Hepatocyte (in vitro differentiated cells): ENCODE measurements around the gene DNAH6. TPM values are rescaled to one million over a fixed set of nuclear protein-coding genes. Genes with fewer than 3 reads are reported as not detected.

Source experiments
- DNase-seq: peaks from one replicate; pipeline ENCODE4 v3.0.0-alpha.2; 2016; ENCODE audit warnings: low spot score
- H2AFZ ChIP-seq: fragments of 200-600 bp; sonication (generic); 2 replicates; pipeline ENCODE4 v1.6.0; 2016; ENCODE audit warnings: antibody characterized with exemption, mild to moderate bottlenecking
- H3K27ac ChIP-seq: fragments of 200-600 bp; sonication (generic); 2 replicates; pipeline ENCODE4 v1.5.1; 2016; ENCODE audit warnings: mild to moderate bottlenecking
- H3K27me3 ChIP-seq: fragments of 200-600 bp; sonication (generic); 2 replicates; pipeline ENCODE4 v1.6.1; 2016
- H3K36me3 ChIP-seq: fragments of 200-600 bp; sonication (generic); replicated peaks from 2 replicates; pipeline ENCODE4 v1.5.1; 2016; ENCODE audit warnings: low read depth; ENCODE audit not compliant: insufficient read depth
- H3K4me1 ChIP-seq: fragments of 200-600 bp; sonication (generic); 2 replicates; pipeline ENCODE4 v1.5.1; 2016; ENCODE audit warnings: mild to moderate bottlenecking, moderate library complexity; ENCODE audit not compliant: insufficient read depth
- H3K4me2 ChIP-seq: fragments of 200-600 bp; sonication (generic); 2 replicates; pipeline ENCODE4 v1.6.0; 2016
- H3K4me3 ChIP-seq: fragments of 200-600 bp; sonication (generic); 2 replicates; pipeline ENCODE4 v1.5.1; 2016; ENCODE audit warnings: mild to moderate bottlenecking
- H3K79me2 ChIP-seq: fragments of 200-600 bp; sonication (generic); 2 replicates; pipeline ENCODE4 v1.6.0; 2017; ENCODE audit warnings: mild to moderate bottlenecking
- H3K9me2 ChIP-seq: fragments of 200-600 bp; sonication (generic); replicated peaks from 2 replicates; pipeline ENCODE4 v1.6.0; 2017; ENCODE audit warnings: mild to moderate bottlenecking; ENCODE audit not compliant: insufficient read depth
- H3K9me3 ChIP-seq: fragments of 200-600 bp; sonication (generic); 2 replicates; pipeline ENCODE4 v1.5.1; 2016; ENCODE audit warnings: low read depth, mild to moderate bottlenecking
- H4K20me1 ChIP-seq: fragments of 200-600 bp; sonication (generic); 2 replicates; pipeline ENCODE4 v1.6.0; 2016; ENCODE audit warnings: mild to moderate bottlenecking; ENCODE audit not compliant: insufficient read depth, poor library complexity, severe bottlenecking
- CTCF ChIP-seq: fragments of 200-600 bp; sonication (generic); IDR thresholded peaks from 2 replicates; pipeline ENCODE4 v1.5.1; 2016; ENCODE audit warnings: antibody characterized with exemption, mild to moderate bottlenecking; ENCODE audit not compliant: poor library complexity
- EZH2 ChIP-seq: fragments of 200-600 bp; sonication (generic); IDR thresholded peaks from 2 replicates; pipeline ENCODE4 v1.6.1; 2016; ENCODE audit warnings: antibody characterized with exemption, mild to moderate bottlenecking, borderline replicate concordance
- EZH2phosphoT487 ChIP-seq: fragments of 200-600 bp; sonication (generic); IDR thresholded peaks from one replicate; pipeline ENCODE4 v1.6.1; 2018; ENCODE audit warnings: antibody characterized with exemption, mild to moderate bottlenecking, low read depth, moderate library complexity; ENCODE audit not compliant: unreplicated experiment, severe bottlenecking
- WGBS: methylation state at CpG from one replicate; pipeline ENCODE4 v1.1.6; 2016; ENCODE audit warnings: low lambda C conversion rate; ENCODE audit errors: missing lambda C conversion rate; 5-methylcytosine and 5-hydroxymethylcytosine counted together
- polyA plus RNA-seq: library from polyadenylated mRNA; unstranded; fragments of >200 nt; fragmentation: Nextera tagmentation; extraction: Ambion mirVana; gene quantifications from 2 replicates; pipeline ENCODE4 v1.2.1, GENCODE V29; 2016
- total RNA-seq: library from RNA; depleted of rRNA; stranded (reverse); fragments of >200 nt; gene quantifications from 2 replicates; pipeline ENCODE4 v1.2.3, GENCODE V29; 2014

Gene DNAH6
- total and polyA plus RNA-seq, 2 experiments from 2014 or later: 1.0 to 1.2 TPM

DNA sequence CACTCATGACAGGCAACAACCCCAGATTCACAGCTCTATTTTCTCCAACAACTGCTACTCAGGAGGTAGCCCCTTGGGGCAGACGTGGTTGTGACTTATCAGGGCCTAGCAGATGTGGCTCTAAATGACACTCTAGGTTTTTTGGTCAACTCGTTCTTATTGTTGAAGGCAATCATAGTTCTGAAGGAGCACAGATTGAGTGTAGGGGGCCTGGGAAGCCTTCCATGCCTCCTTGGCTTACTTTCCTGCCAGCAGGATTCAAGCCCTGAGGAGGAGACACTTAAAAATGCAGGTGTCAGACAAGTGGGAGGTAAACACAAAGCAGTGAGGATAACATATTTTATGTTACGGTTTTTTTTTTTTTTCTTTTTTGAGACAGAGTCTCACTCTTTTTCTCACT is 33.7 kb upstream of the DNAH6 start:
- peaks cover 1% of the 10 kb centered on the region for H3K9me3 ChIP-seq
- H3K4me3 ChIP-seq: no peak overlapping the region
- no peaks in the 10 kb centered on the region for H3K9me2 ChIP-seq
- no peak overlapping the region for H3K27ac ChIP-seq
- H3K4me1 ChIP-seq: peaks cover 17% of the 10 kb centered on the region
- no peak for DNase-seq
- no peaks in the 10 kb centered on the region for H3K79me2 ChIP-seq
- WGBS: 74% methylated on average over 3 of the region's 3 CpGs
- TF ChIP-seq EZH2 (no peak), CTCF (no peak), EZH2phosphoT487 (no peak)
- no peaks in the 10 kb centered on the region for H4K20me1 ChIP-seq
- no peak overlapping the region for H2AFZ ChIP-seq
- no peaks in the 10 kb centered on the region for H3K36me3 ChIP-seq
- H3K4me2 ChIP-seq: no peak overlapping the region
- no peaks in the 10 kb centered on the region for H3K27me3 ChIP-seq

- WGBS: 92% methylated on average over 1 of the region's 1 CpG
- no peak overlapping the region for H3K4me2 ChIP-seq
- H3K79me2 ChIP-seq: no peaks in the 10 kb centered on the region
- H3K4me3 ChIP-seq: no peak overlapping the region
- TF ChIP-seq EZH2phosphoT487: no peak
- no peak for TF ChIP-seq EZH2
- no peak for TF ChIP-seq CTCF
- no peaks in the 10 kb centered on the region for H4K20me1 ChIP-seq
- no peaks in the 10 kb centered on the region for H3K9me2 ChIP-seq
- no peak overlapping the region for H3K27ac ChIP-seq
- no peak overlapping the region for H2AFZ ChIP-seq
- no peaks in the 10 kb centered on the region for H3K36me3 ChIP-seq
- H3K4me1 ChIP-seq: peaks cover 20% of the 10 kb centered on the region
- H3K27me3 ChIP-seq: no peaks in the 10 kb centered on the region
- H3K9me3 ChIP-seq: no peaks in the 10 kb centered on the region
- no peak for DNase-seq
Measured at GRCh38 chr2:84483320-84483719, 33.0 kb upstream of the DNAH6 start.

DNA sequence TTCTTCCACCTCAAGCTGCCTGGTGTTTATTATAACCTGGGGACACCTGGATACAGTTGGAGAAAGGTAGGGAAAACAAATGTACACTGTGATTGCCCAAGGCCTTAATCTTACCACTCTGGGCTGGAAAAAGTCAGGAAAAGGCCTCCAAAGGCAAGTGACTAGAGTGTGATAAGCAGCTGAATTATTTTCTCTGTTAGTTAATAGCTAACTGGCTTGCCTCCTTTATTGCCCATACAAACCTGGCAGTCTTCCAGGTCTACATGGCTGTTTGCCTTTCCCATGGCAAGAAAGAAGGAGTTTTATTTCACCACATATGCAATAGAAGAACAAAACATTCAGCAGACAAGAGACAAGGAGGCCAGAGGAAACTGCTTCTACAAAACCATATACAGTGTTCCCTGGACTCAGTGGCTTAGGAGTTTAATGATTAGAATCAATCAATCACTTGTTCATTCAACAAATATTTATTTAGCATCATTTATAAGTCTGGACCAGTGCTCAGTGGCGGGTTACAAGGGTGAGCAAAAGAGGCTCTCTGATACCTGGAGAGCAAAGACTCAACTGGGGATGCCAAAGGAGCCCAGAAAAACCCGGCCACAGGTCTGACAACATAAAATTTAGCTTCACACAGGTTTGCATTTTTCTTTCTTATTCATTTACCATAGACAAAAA is 29.7 kb upstream of the DNAH6 start:
- no peaks in the 10 kb centered on the region for H3K9me3 ChIP-seq
- peak overlapping the region; percentile 49 for H3K27ac ChIP-seq
- whole genome bisulfite sequencing: 66% methylated on average over 2 of the region's 2 CpGs
- peaks cover 20% of the 10 kb centered on the region for H3K4me1 ChIP-seq
- no peaks in the 10 kb centered on the region for H3K36me3 ChIP-seq
- H3K4me3 ChIP-seq: no peak overlapping the region
- H3K9me2 ChIP-seq: no peaks in the 10 kb centered on the region
- peak; percentile 88 for DNase-seq
- H3K4me2 ChIP-seq: peak overlapping the region; percentile 16
- TF ChIP-seq CTCF (no peak), EZH2phosphoT487 (no peak), EZH2 (no peak)
- no peaks in the 10 kb centered on the region for H3K27me3 ChIP-seq
- no peaks in the 10 kb centered on the region for H4K20me1 ChIP-seq
- no peak overlapping the region for H2AFZ ChIP-seq
- no peaks in the 10 kb centered on the region for H3K79me2 ChIP-seq
